Measurements from ENCODE around the gene FOXC1.

DNA sequence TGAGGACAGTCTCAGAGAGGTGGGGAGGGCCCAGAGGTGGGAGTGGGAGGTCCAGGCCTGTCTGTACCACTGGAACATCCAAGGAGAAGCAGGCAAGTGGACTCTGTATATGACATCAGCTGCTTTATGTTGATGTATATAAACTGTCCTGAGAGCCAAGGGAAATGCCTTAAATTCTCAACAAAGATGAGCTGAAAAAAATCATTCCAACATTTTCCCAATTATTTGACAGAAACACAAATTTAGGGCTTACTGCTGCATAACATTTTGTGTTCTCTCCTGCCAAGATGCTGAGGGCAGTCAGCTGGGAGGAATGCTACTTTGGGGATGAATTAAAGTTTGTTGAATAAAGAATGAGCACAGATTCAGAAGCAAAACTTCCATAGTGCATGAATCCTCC lies 52.8 kb downstream of the FOXC1 start:
- TF ChIP-seq GATA3 (IDR thresholded peaks at IDR 0.05; ENCODE audit: low read depth, low read length): no peak
- no peak for TF ChIP-seq GATA2 (IDR thresholded peaks at IDR 0.05; ENCODE audit: low read depth, low read length)

Data from SH-SY5Y (cell line).